K562 (cell line): ENCODE measurements around the gene SLC18A3. TPM values are rescaled to one million over a fixed set of nuclear protein-coding genes. Genes with fewer than 3 reads are reported as not detected.

ENCODE experiments used
- ATAC-seq: fragments of 200-7000 bp; cut with Tn5 transposase; 3 replicates; pipeline ENCODE4 v1.9.1; 2020; ENCODE audit warnings: moderate library complexity
- BruUV-seq: library from RNA; stranded (reverse); fragments of 400-500 nt; replicated peaks from 2 replicates; lab custom pipeline; 2021; lab: Mats Ljungman, UMichigan
- CTCF ChIA-PET: fragments of 300-600 bp; formaldehyde crosslinking; extraction: SDS; loops from one replicate; lab custom pipeline; 2021; ENCODE audit warnings: low intra/inter-chr PET ratio; lab: Yijun Ruan, JAX
- POLR2A ChIA-PET: fragments of 300-600, 350-650 bp; sonication (Branson Sonifier 250); formaldehyde crosslinking; extraction: SDS; loops from one replicate; lab custom pipeline; 2021; ENCODE audit warnings: antibody characterized with exemption, inconsistent platforms; lab: Yijun Ruan, JAX
- DNase-seq, 4 experiments: peaks; one replicate each; pipeline versions ENCODE4 v3.0.0 to v3.0.0-alpha.2; 2011 to 2018; ENCODE audit warnings: low spot score in 3 of 4, mixed read lengths in 3 of 4; ENCODE audit errors: extremely low read depth in 1 of 4
- FAIRE-seq: peaks from 2 replicates; lab custom pipeline; 2011; peaks lifted over from hg19 to GRCh38; lab: Jason Lieb, UNC
- H2AFZ ChIP-seq: 2 replicates; pipeline ENCODE4 v1.6.0; 2011; ENCODE audit warnings: low read depth, low read length, control low read depth, inconsistent platforms
- H3K27ac ChIP-seq: fragments of 200-600 bp; 3 replicates; pipeline ENCODE4 v1.8.0; 2011; ENCODE audit warnings: low read depth, mild to moderate bottlenecking, control low read depth, inconsistent platforms, low read length, moderate library complexity, mixed read lengths; ENCODE audit errors: extremely low read depth
- H3K27me3 ChIP-seq, 2 experiments: fragments of 300-600 bp in 1 of 2; 2 replicates in 1 of 2; 3 replicates in 1 of 2; pipeline versions ENCODE4 v1.6.0 to v1.8.0; 2011; ENCODE audit warnings: inconsistent platforms in 2 of 2, low read length in 2 of 2, mild to moderate bottlenecking in 1 of 2, mixed read lengths in 1 of 2, moderate library complexity in 1 of 2; ENCODE audit not compliant: control insufficient read depth in 2 of 2, insufficient read depth in 2 of 2
- H3K36me3 ChIP-seq: fragments of 300-600 bp; 3 replicates; pipeline ENCODE4 v1.8.0; 2011; ENCODE audit warnings: mild to moderate bottlenecking, low read length, inconsistent platforms; ENCODE audit not compliant: control insufficient read depth, insufficient read depth
- H3K4me1 ChIP-seq, 2 experiments: fragments of 200-600 bp in 1 of 2; replicated peaks in 1 of 2; 2 replicates in 1 of 2; 3 replicates in 1 of 2; pipeline versions ENCODE4 v1.5.1 to v1.8.0; 2011; ENCODE audit warnings: inconsistent platforms in 2 of 2, low read length in 2 of 2, mild to moderate bottlenecking in 1 of 2, mixed read lengths in 1 of 2, moderate library complexity in 1 of 2; ENCODE audit not compliant: control insufficient read depth in 2 of 2, insufficient read depth in 2 of 2
- H3K4me2 ChIP-seq: 2 replicates; pipeline ENCODE4 v1.6.1; 2011; ENCODE audit warnings: low read length, control low read depth, inconsistent platforms, mixed read lengths; ENCODE audit not compliant: insufficient read depth
- H3K4me3 ChIP-seq: fragments of 200-600 bp; sonication (generic), shearing (Covaris generic); 2 replicates; pipeline ENCODE4 v1.5.1; 2016; ENCODE audit warnings: control low read depth, inconsistent platforms
- H3K79me2 ChIP-seq: fragments of 200-600 bp; 3 replicates; pipeline ENCODE4 v1.8.0; 2011; ENCODE audit warnings: low read length, inconsistent platforms; ENCODE audit not compliant: control insufficient read depth, insufficient read depth
- H3K9ac ChIP-seq, 2 experiments: 2 replicates each; pipeline versions ENCODE4 v1.6.0 to v1.6.1; 2011; ENCODE audit warnings: low read depth in 2 of 2, low read length in 2 of 2, control low read depth in 1 of 2, inconsistent platforms in 1 of 2, mild to moderate bottlenecking in 1 of 2, mixed read lengths in 1 of 2; ENCODE audit not compliant: insufficient read depth in 1 of 2
- H3K9me1 ChIP-seq: one replicate; pipeline ENCODE4 v1.6.0; 2011; ENCODE audit warnings: inconsistent platforms, mild to moderate bottlenecking, low read length, moderate library complexity; ENCODE audit not compliant: control insufficient read depth, insufficient read depth
- H3K9me3 ChIP-seq: replicated peaks from 2 replicates; pipeline ENCODE4 v1.5.1; 2011; ENCODE audit warnings: low read depth, low read length, inconsistent platforms; ENCODE audit not compliant: control insufficient read depth, insufficient read depth
- H4K20me1 ChIP-seq: replicated peaks from 2 replicates; pipeline ENCODE4 v1.6.1; 2011; ENCODE audit warnings: low read length, inconsistent platforms, mixed read lengths; ENCODE audit not compliant: control insufficient read depth, insufficient read depth
- BRF1 ChIP-seq: IDR thresholded peaks from 3 replicates; pipeline ENCODE4 v1.6.1; 2011; ENCODE audit warnings: borderline replicate concordance, mild to moderate bottlenecking; ENCODE audit not compliant: insufficient read length; ENCODE audit errors: extremely low read depth
- CBX2 ChIP-seq: fragments of 200-600 bp; sonication (generic); IDR thresholded peaks from one replicate; pipeline ENCODE4 v1.6.1; 2012; ENCODE audit warnings: mild to moderate bottlenecking, low read length, inconsistent platforms; ENCODE audit not compliant: insufficient read depth, poor library complexity, severe bottlenecking
- CBX8 ChIP-seq: fragments of 200-600 bp; sonication (generic); IDR thresholded peaks from 2 replicates; pipeline ENCODE4 v1.6.1; 2012; ENCODE audit warnings: borderline replicate concordance, mixed run types, low read depth, mild to moderate bottlenecking, moderate library complexity, mixed read lengths, low read length, control low read depth, inconsistent platforms; ENCODE audit not compliant: poor library complexity, severe bottlenecking; ENCODE audit errors: extremely low read depth
- CHD1 ChIP-seq: fragments of 200-600 bp; sonication (generic); IDR thresholded peaks from one replicate; pipeline ENCODE4 v1.6.1; 2012; ENCODE audit warnings: mild to moderate bottlenecking, moderate library complexity, low read length, inconsistent platforms
- DDX20 ChIP-seq: fragments of 450-650 bp; IDR thresholded peaks from 2 replicates; pipeline ENCODE4 v1.6.1; 2016; ENCODE audit warnings: missing genetic modification characterization, low read depth, mild to moderate bottlenecking, missing compliant biosample characterization, moderate library complexity
- E2F8 ChIP-seq: fragments of 450-650 bp; IDR thresholded peaks from 2 replicates; pipeline ENCODE4 v1.7.1; 2018; ENCODE audit warnings: mild to moderate bottlenecking, low read depth; ENCODE audit not compliant: partially characterized antibody
- FOXA3 ChIP-seq, 2 experiments: fragments of 450-650 bp in 1 of 2; sonication (generic) in 1 of 2; formaldehyde crosslinking; IDR thresholded peaks in 1 of 2; conservative IDR thresholded peaks in 1 of 2; 2 replicates each; pipeline versions ENCODE4 v1.4.0 to v1.8.0; 2020 to 2022; ENCODE audit warnings: mild to moderate bottlenecking in 2 of 2, missing genetic modification reagents in 1 of 2
- FOXK2 ChIP-seq, 2 experiments: fragments of 450-650 bp; IDR thresholded peaks in 1 of 2; conservative IDR thresholded peaks in 1 of 2; 2 replicates each; pipeline ENCODE4 v1.6.1; 2016; ENCODE audit warnings: low read depth in 2 of 2, mild to moderate bottlenecking in 1 of 2
- HMGN3 ChIP-seq: IDR thresholded peaks from 2 replicates; pipeline ENCODE4 v1.6.1; 2011; ENCODE audit warnings: borderline replicate concordance, low read depth, mild to moderate bottlenecking, mixed read lengths, low read length; ENCODE audit not compliant: insufficient read length; ENCODE audit errors: extremely low read depth
- ILK ChIP-seq: fragments of 450-650 bp; IDR thresholded peaks from 2 replicates; pipeline ENCODE4 v1.6.1; 2016; ENCODE audit warnings: missing genetic modification characterization, low read depth, mild to moderate bottlenecking, missing compliant biosample characterization, moderate library complexity, borderline replicate concordance
- POLR2B ChIP-seq: fragments of 450-650 bp; IDR thresholded peaks from 2 replicates; pipeline ENCODE4 v1.6.1; 2018; ENCODE audit warnings: low read depth; ENCODE audit not compliant: partially characterized antibody
- SIRT6 ChIP-seq: IDR thresholded peaks from one replicate; pipeline ENCODE4 v1.6.1; 2012; ENCODE audit warnings: low read depth, mild to moderate bottlenecking, control low read depth, inconsistent platforms, low read length, moderate library complexity
- ZBTB12 ChIP-seq: fragments of 250-450 bp; sonication (Bioruptor Pico); IDR thresholded peaks from 2 replicates; pipeline ENCODE4 v1.4.0; 2020
- whole genome bisulfite sequencing: fragments of 100-300 bp; shearing (Covaris generic); methylation state at CpG from one replicate; pipeline ENCODE4 v1.1.6; 2016; ENCODE audit warnings: low coverage, mixed read lengths; ENCODE audit not compliant: insufficient coverage; ENCODE audit errors: missing lambda C conversion rate; 5-methylcytosine and 5-hydroxymethylcytosine counted together
- in situ Hi-C: fragments of 300-500 bp; cut with MboI; formaldehyde crosslinking; loops from 4 replicates; pipeline ENCODE4 v1.15.0; 2018; ENCODE audit warnings: inconsistent platforms, mixed read lengths
- intact Hi-C: fragments of 100-400 bp; cut with micrococcal nuclease; formaldehyde crosslinking; loops from 2 replicates; pipeline ENCODE4 v1.14.2; 2022
- polyA plus RNA-seq, 8 experiments: library from polyadenylated mRNA; depleted of rRNA in 4 of 8; stranded (reverse) in 5 of 8; unstranded in 3 of 8; fragments of >200 nt; fragmentation: Nextera tagmentation in 2 of 8; fragmentation: Illumina TruSeq in 1 of 8; extraction: Ambion mirVana in 2 of 8; extraction: Trizol in 1 of 8; gene quantifications; 2 replicates each; pipeline versions ENCODE4 v1.2.1 to v1.2.3, GENCODE V29; 2011 to 2014; ENCODE audit warnings: inconsistent platforms in 1 of 8, missing spikeins in 1 of 8
- total RNA-seq, 7 experiments: library from RNA; depleted of rRNA in 6 of 7; stranded (reverse); fragments of >200 nt in 6 of 7; fragmentation: Illumina TruSeq in 2 of 7; extraction: Trizol in 2 of 7; gene quantifications; 2 replicates each; pipeline versions ENCODE4 v1.2.1 to v1.2.3, GENCODE V29; 2011 to 2021; ENCODE audit warnings: low replicate concordance in 1 of 7
- TF ChIP-seq, protein P1 (sequence below): sonication (generic); formaldehyde crosslinking; IDR thresholded peaks from 2 replicates; pipeline ENCODE4 v1.8.1; 2023; ENCODE audit warnings: mild to moderate bottlenecking, missing genetic modification reagents

SLC18A3 gene
- total and polyA plus RNA-seq, 9 of the 15 experiments (the other 6 are each of a cell fraction or from before 2014, with no cell fraction given): not detected

- Histone ChIP-seq H3K9me1 (no peaks in the 10 kb centered on the region), H3K4me3 (no peak overlapping the region), H3K4me1 (peaks cover 0 to 4% of the 10 kb centered on the region in 2 experiments; a peak in 1 of 5 replicates), H3K9ac (no peak overlapping the region), H3K27ac (no peak overlapping the region), H2AFZ (no peak overlapping the region), H3K79me2 (no peaks in the 10 kb centered on the region), H3K9me3 (no peaks in the 10 kb centered on the region), H3K36me3 (no peaks in the 10 kb centered on the region), H4K20me1 (peaks cover 13% of the 10 kb centered on the region), H3K27me3 (peaks cover 16 to 32% of the 10 kb centered on the region in 2 experiments; a peak in 4 of 5 replicates), H3K4me2 (no peak overlapping the region)
- ATAC-seq: no peak
- FAIRE-seq: no peak
- no peak for DNase-seq
- no peak for TF ChIP-seq E2F8
- no peak for TF ChIP-seq SIRT6
- no peak for TF ChIP-seq ILK (tag)
- no peak for TF ChIP-seq FOXK2 (conservative IDR thresholded peaks at IDR 0.05 in 1 of 2, IDR thresholded peaks at IDR 0.05 in 1 of 2; ENCODE audit: low read depth in 2 of 2)
- no peak for TF ChIP-seq POLR2B
- TF ChIP-seq HMGN3: no peak
- TF ChIP-seq DDX20: no peak
- TF ChIP-seq CHD1: no peak
- no peak for TF ChIP-seq FOXA3 (CRISPR knock-in tag; conservative IDR thresholded peaks at IDR 0.05 in 1 of 2, IDR thresholded peaks at IDR 0.05 in 1 of 2)
- TF ChIP-seq, protein P1, sequence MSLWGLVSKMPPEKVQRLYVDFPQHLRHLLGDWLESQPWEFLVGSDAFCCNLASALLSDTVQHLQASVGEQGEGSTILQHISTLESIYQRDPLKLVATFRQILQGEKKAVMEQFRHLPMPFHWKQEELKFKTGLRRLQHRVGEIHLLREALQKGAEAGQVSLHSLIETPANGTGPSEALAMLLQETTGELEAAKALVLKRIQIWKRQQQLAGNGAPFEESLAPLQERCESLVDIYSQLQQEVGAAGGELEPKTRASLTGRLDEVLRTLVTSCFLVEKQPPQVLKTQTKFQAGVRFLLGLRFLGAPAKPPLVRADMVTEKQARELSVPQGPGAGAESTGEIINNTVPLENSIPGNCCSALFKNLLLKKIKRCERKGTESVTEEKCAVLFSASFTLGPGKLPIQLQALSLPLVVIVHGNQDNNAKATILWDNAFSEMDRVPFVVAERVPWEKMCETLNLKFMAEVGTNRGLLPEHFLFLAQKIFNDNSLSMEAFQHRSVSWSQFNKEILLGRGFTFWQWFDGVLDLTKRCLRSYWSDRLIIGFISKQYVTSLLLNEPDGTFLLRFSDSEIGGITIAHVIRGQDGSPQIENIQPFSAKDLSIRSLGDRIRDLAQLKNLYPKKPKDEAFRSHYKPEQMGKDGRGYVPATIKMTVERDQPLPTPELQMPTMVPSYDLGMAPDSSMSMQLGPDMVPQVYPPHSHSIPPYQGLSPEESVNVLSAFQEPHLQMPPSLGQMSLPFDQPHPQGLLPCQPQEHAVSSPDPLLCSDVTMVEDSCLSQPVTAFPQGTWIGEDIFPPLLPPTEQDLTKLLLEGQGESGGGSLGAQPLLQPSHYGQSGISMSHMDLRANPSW (CRISPR knock-in tag): no peak
- TF ChIP-seq BRF1: no peak
- no peak for TF ChIP-seq ZBTB12 (CRISPR knock-in tag)
- no peak for TF ChIP-seq CBX8
- no peak for TF ChIP-seq CBX2
- CTCF ChIA-PET: no interaction called here
- no TSS peak for BruUV-seq
- intact Hi-C loops: no loop called here
- in situ Hi-C loops: no loop called here
- POLR2A ChIA-PET: interaction anchor here (0.7 kb wide), 1 partner anchor 24 kb away, joined by 3 read pairs; no protein-coding TSS in a partner anchor
- WGBS: 0% methylated on average over 3 of the region's 3 CpGs
Observed at GRCh38 chr10:49642311-49642710, 32.2 kb downstream of the SLC18A3 start.
